ENCODE measurements around the gene MYO1H.

GRCh38 chr12:109458086-109458485 lies 110.4 kb downstream of the MYO1H start:
- TF ChIP-seq JUNB (IDR thresholded peaks at IDR 0.05; ENCODE audit: unreplicated experiment) (no peak), ETS1 (IDR thresholded peaks at IDR 0.05) (no peak), POLR2AphosphoS5 (IDR thresholded peaks at IDR 0.05; ENCODE audit: low read depth) (no peak), EZH2 (IDR thresholded peaks at IDR 0.05; ENCODE audit: low read depth, unreplicated experiment) (no peak), EZH2phosphoT487 (IDR thresholded peaks at IDR 0.05; ENCODE audit: unreplicated experiment) (no peak), NANOG (IDR thresholded peaks at IDR 0.05; ENCODE audit: borderline replicate concordance) (no peak), REST (IDR thresholded peaks at IDR 0.05; ENCODE audit: unreplicated experiment) (no peak), STAT1 (IDR thresholded peaks at IDR 0.05; ENCODE audit: unreplicated experiment) (no peak)
- TF ChIP-seq, protein P1, sequence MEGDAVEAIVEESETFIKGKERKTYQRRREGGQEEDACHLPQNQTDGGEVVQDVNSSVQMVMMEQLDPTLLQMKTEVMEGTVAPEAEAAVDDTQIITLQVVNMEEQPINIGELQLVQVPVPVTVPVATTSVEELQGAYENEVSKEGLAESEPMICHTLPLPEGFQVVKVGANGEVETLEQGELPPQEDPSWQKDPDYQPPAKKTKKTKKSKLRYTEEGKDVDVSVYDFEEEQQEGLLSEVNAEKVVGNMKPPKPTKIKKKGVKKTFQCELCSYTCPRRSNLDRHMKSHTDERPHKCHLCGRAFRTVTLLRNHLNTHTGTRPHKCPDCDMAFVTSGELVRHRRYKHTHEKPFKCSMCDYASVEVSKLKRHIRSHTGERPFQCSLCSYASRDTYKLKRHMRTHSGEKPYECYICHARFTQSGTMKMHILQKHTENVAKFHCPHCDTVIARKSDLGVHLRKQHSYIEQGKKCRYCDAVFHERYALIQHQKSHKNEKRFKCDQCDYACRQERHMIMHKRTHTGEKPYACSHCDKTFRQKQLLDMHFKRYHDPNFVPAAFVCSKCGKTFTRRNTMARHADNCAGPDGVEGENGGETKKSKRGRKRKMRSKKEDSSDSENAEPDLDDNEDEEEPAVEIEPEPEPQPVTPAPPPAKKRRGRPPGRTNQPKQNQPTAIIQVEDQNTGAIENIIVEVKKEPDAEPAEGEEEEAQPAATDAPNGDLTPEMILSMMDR (conservative IDR thresholded peaks at IDR 0.05; ENCODE audit: low read depth in 2 of 2): no peak

Data from GM23338 (cell line).